Lower lobe of right lung (tissue), 2 donors: ENCODE measurements around the gene SART3. TPM values are rescaled to one million over a fixed set of nuclear protein-coding genes. Genes with fewer than 3 reads are reported as not detected.

Experiments
- ATAC-seq, 2 donors: fragments of 200-7000 bp; cut with Tn5 transposase; one replicate each; pipeline ENCODE4 v1.9.1; 2020 to 2022; ENCODE audit warnings: mild to moderate bottlenecking in 2 of 2, moderate library complexity in 2 of 2
- DNase-seq: peaks from one replicate; pipeline ENCODE4 v3.0.0-alpha.2; 2020
- H3K27ac ChIP-seq: fragments of 200-600 bp; one replicate; pipeline ENCODE4 v1.8.0; 2022
- H3K27me3 ChIP-seq: fragments of 200-600 bp; one replicate; pipeline ENCODE4 v1.8.0; 2022; ENCODE audit warnings: low read depth
- H3K36me3 ChIP-seq: fragments of 200-600 bp; one replicate; pipeline ENCODE4 v1.8.0; 2022; ENCODE audit warnings: mild to moderate bottlenecking
- H3K4me1 ChIP-seq: fragments of 200-600 bp; one replicate; pipeline ENCODE4 v1.8.0; 2022
- H3K4me3 ChIP-seq: fragments of 200-600 bp; one replicate; pipeline ENCODE4 v1.8.0; 2022; ENCODE audit warnings: mild to moderate bottlenecking
- H3K9me3 ChIP-seq: fragments of 200-600 bp; one replicate; pipeline ENCODE4 v1.8.0; 2022
- CTCF ChIP-seq: fragments of 200-600 bp; IDR thresholded peaks from one replicate; pipeline ENCODE4 v1.8.0; 2022; ENCODE audit warnings: antibody characterized with exemption, mild to moderate bottlenecking
- intact Hi-C: fragments of 100-400 bp; cut with DNase I; formaldehyde crosslinking; loops from one replicate; pipeline ENCODE4 v1.11.0; 2022
- total RNA-seq: library from RNA; stranded (reverse); fragmentation: NEBNext Ultra II Directional; extraction: Animal tissue kit (Norgen Biotek cat#: 25700); gene quantifications from one replicate; pipeline ENCODE4 v1.2.1, GENCODE V29; 2021
- donor health status: DM: no; HTN: yes; CAD: no; lungs with severe emphysema.

SART3 gene
- total RNA-seq, 1 donor from 2014 or later, result 42.8 TPM

GRCh38 chr12:108602976-108603704, 42.2 kb upstream of the SART3 start:
- intact Hi-C loops, result no loop called here
- Histone ChIP-seq H3K27me3 (no peaks in the 10 kb centered on the region), H3K4me3 (no peak overlapping the region), H3K27ac (no peak overlapping the region), H3K9me3 (no peaks in the 10 kb centered on the region), H3K36me3 (no peaks in the 10 kb centered on the region), H3K4me1 (no peaks in the 10 kb centered on the region)
- ATAC-seq (no peak), DNase-seq (no peak)
- no peak for TF ChIP-seq CTCF

GRCh38 chr12:108602209-108602705, 41.3 kb upstream of the SART3 start:
- no peak for ATAC-seq
- Histone ChIP-seq H3K4me3 (no peak overlapping the region), H3K9me3 (no peaks in the 10 kb centered on the region), H3K27me3 (no peaks in the 10 kb centered on the region), H3K36me3 (no peaks in the 10 kb centered on the region), H3K27ac (no peak overlapping the region), H3K4me1 (no peaks in the 10 kb centered on the region)
- intact Hi-C loops, result no loop called here
- no peak for DNase-seq
- TF ChIP-seq CTCF, result no peak

GRCh38 chr12:108600702-108601007, 39.7 kb upstream of the SART3 start:
- Histone ChIP-seq H3K4me3 (no peak overlapping the region), H3K36me3 (no peaks in the 10 kb centered on the region), H3K9me3 (no peaks in the 10 kb centered on the region), H3K4me1 (no peaks in the 10 kb centered on the region), H3K27me3 (no peaks in the 10 kb centered on the region), H3K27ac (no peak overlapping the region)
- ATAC-seq (no peak), DNase-seq (no peak)
- intact Hi-C loops, result no loop called here
- no peak for TF ChIP-seq CTCF

GRCh38 chr12:108599948-108600701, 39.2 kb upstream of the SART3 start:
- Histone ChIP-seq H3K4me3 (no peak overlapping the region), H3K9me3 (no peaks in the 10 kb centered on the region), H3K27ac (no peak overlapping the region), H3K36me3 (no peaks in the 10 kb centered on the region), H3K27me3 (no peaks in the 10 kb centered on the region), H3K4me1 (no peaks in the 10 kb centered on the region)
- DNase-seq (no peak), ATAC-seq (no peak)
- intact Hi-C loops, result no loop called here
- TF ChIP-seq CTCF, result no peak

GRCh38 chr12:108599541-108599940, 38.6 kb upstream of the SART3 start:
- intact Hi-C loops, result no loop called here
- TF ChIP-seq CTCF, result no peak
- no peak for DNase-seq
- Histone ChIP-seq H3K4me1 (no peaks in the 10 kb centered on the region), H3K27ac (no peak overlapping the region), H3K27me3 (no peaks in the 10 kb centered on the region), H3K9me3 (no peaks in the 10 kb centered on the region), H3K4me3 (no peak overlapping the region), H3K36me3 (no peaks in the 10 kb centered on the region)
- no peak for ATAC-seq
